Naive thymus-derived CD4-positive, alpha-beta T cell (primary cell): ENCODE data around the gene LARGE1. TPM values are rescaled to one million over a fixed set of nuclear protein-coding genes. Genes with fewer than 3 reads are reported as not detected.

Experiments
- ATAC-seq: fragments of 150-1000 bp; cut with Tn5 transposase; 2 replicates; pipeline ENCODE4 v1.10.0; 2021; ENCODE audit warnings: mild to moderate bottlenecking, moderate library complexity
- CTCF ChIA-PET: fragments of 350-600 bp; sonication (Branson Sonifier 250); formaldehyde crosslinking; loops from one replicate; lab custom pipeline; 2021; ENCODE audit warnings: antibody characterized with exemption; lab: Charles Lee
- POLR2A ChIA-PET: fragments of 350-600 bp; sonication (Branson Sonifier 250); formaldehyde crosslinking; loops from one replicate; lab custom pipeline; 2021; ENCODE audit warnings: antibody characterized with exemption, inconsistent platforms; lab: Charles Lee
- DNase-seq, 9 donors: peaks; one replicate each; pipeline versions ENCODE4 v3.0.0 to v3.0.0-alpha.2; 2020 to 2022; ENCODE audit warnings: mixed read lengths in 1 of 9
- H3K27ac ChIP-seq: one replicate; pipeline ENCODE4 v1.7.0; 2013; ENCODE audit warnings: mild to moderate bottlenecking, low read depth, low read length, moderate library complexity
- H3K27me3 ChIP-seq, 2 donors: one replicate each; pipeline ENCODE4 v1.7.0; 2013; ENCODE audit warnings: low read length in 2 of 2, mild to moderate bottlenecking in 2 of 2, moderate library complexity in 2 of 2; ENCODE audit not compliant: control insufficient read depth in 2 of 2, insufficient read depth in 2 of 2
- H3K36me3 ChIP-seq, 3 experiments: 1 replicate in 2 of 3; 2 replicates in 1 of 3; pipeline ENCODE4 v1.7.0; 2013; ENCODE audit warnings: low read length in 3 of 3, mild to moderate bottlenecking in 3 of 3, moderate library complexity in 1 of 3; ENCODE audit not compliant: insufficient read depth in 3 of 3, control insufficient read depth in 2 of 3
- H3K4me1 ChIP-seq, 2 donors: one replicate each; pipeline ENCODE4 v1.7.0; 2013; ENCODE audit warnings: low read length in 2 of 2, mild to moderate bottlenecking in 2 of 2, moderate library complexity in 1 of 2; ENCODE audit not compliant: control insufficient read depth in 2 of 2, insufficient read depth in 2 of 2
- H3K4me3 ChIP-seq: 2 replicates; pipeline ENCODE4 v1.7.0; 2013; ENCODE audit warnings: mild to moderate bottlenecking, low read length
- H3K9me3 ChIP-seq, 3 experiments: 1 replicate in 2 of 3; 2 replicates in 1 of 3; pipeline ENCODE4 v1.7.0; 2013; ENCODE audit warnings: low read length in 3 of 3; ENCODE audit not compliant: control insufficient read depth in 2 of 3
- H3K27ac Mint-ChIP-seq, 9 donors: one replicate each; pipeline ENCODE4 v1.8.0; 2020 to 2022; ENCODE audit warnings: mixed read lengths in 9 of 9, mild to moderate bottlenecking in 8 of 9, moderate library complexity in 5 of 9, inconsistent platforms in 2 of 9
- H3K27me3 Mint-ChIP-seq, 5 donors: one replicate each; pipeline ENCODE4 v1.8.0; 2021 to 2022; ENCODE audit warnings: mixed read lengths in 5 of 5, mild to moderate bottlenecking in 1 of 5
- H3K36me3 Mint-ChIP-seq, 5 donors: one replicate each; pipeline ENCODE4 v1.8.0; 2020 to 2022; ENCODE audit warnings: mixed read lengths in 5 of 5, mild to moderate bottlenecking in 3 of 5, inconsistent platforms in 1 of 5
- H3K4me1 Mint-ChIP-seq, 7 donors: one replicate each; pipeline ENCODE4 v1.8.0; 2020 to 2022; ENCODE audit warnings: mixed read lengths in 7 of 7, mild to moderate bottlenecking in 3 of 7, inconsistent platforms in 1 of 7
- H3K4me3 Mint-ChIP-seq, 10 donors: one replicate each; pipeline ENCODE4 v1.8.0; 2020 to 2022; ENCODE audit warnings: mild to moderate bottlenecking in 10 of 10, mixed read lengths in 10 of 10, moderate library complexity in 6 of 10, inconsistent platforms in 2 of 10
- H3K9me3 Mint-ChIP-seq, 11 donors: one replicate each; pipeline ENCODE4 v1.8.0; 2020 to 2022; ENCODE audit warnings: mixed read lengths in 11 of 11, mild to moderate bottlenecking in 4 of 11, inconsistent platforms in 1 of 11, moderate library complexity in 1 of 11
- intact Hi-C, 2 donors: fragments of 100-400 bp; cut with micrococcal nuclease; formaldehyde crosslinking; loops; one replicate each; pipeline ENCODE4 v1.15.1; 2023
- polyA plus RNA-seq, 2 donors: library from polyadenylated mRNA; unstranded; fragments of 300-500 nt; fragmentation: Illumina TruSeq; gene quantifications; one replicate each; pipeline ENCODE4 v1.2.3, GENCODE V29; 2021
- total RNA-seq, 6 experiments: library from RNA in 5 of 6; stranded (reverse) in 5 of 6; gene quantifications; 1 replicate in 5 of 6; 2 replicates in 1 of 6; pipeline ENCODE4 v1.2.3 and lab custom pipeline; 2021 to 2026

The LARGE1 gene
- total and polyA plus RNA-seq, 7 experiments from 2014 or later, result 2.3 to 4.8 (median 3.0) TPM; not detected in 3

DNA sequence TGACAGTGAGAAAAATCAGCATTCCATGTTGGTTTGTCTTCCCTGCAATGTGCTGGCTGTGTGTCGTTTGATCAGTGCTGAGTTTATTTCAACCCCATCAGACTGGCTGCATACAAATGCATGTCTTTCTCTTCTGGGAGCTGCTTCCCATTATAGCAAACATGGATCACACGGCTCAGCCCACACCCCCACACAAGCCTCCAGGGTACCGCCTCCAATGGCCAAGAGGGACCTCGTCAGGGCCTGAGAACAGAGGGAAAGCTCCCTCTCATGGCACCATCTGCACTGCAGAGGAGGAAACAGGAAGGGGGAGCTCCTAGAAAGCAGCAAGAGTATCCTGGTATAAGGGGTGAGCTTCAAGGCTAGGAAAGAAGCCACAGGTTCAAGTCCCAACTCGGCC lies 214.2 kb downstream of the LARGE1 start:
- H3K4me1 Mint-ChIP-seq, result no peaks in the 10 kb centered on the region
- no peak overlapping the region for H3K4me3 Mint-ChIP-seq
- H3K9me3 Mint-ChIP-seq, result peaks cover 1 to 32% (median 13%) of the 10 kb centered on the region in 11 donors
- no peaks in the 10 kb centered on the region for H3K27me3 ChIP-seq
- H3K4me1 ChIP-seq, result no peaks in the 10 kb centered on the region
- ChIA-PET CTCF (no interaction called here), POLR2A (no interaction called here)
- H3K36me3 Mint-ChIP-seq, result peaks cover 0 to 3% (median 0%) of the 10 kb centered on the region in 5 donors
- no peak overlapping the region for H3K27ac ChIP-seq
- ATAC-seq (no peak), DNase-seq (no peak)
- no peak overlapping the region for H3K27ac Mint-ChIP-seq
- peaks cover 0 to 7% (median 0%) of the 10 kb centered on the region in 5 donors for H3K27me3 Mint-ChIP-seq
- no peaks in the 10 kb centered on the region for H3K36me3 ChIP-seq
- no peaks in the 10 kb centered on the region for H3K9me3 ChIP-seq
- intact Hi-C loops, result no loop called here
- H3K4me3 ChIP-seq, result no peak overlapping the region

DNA sequence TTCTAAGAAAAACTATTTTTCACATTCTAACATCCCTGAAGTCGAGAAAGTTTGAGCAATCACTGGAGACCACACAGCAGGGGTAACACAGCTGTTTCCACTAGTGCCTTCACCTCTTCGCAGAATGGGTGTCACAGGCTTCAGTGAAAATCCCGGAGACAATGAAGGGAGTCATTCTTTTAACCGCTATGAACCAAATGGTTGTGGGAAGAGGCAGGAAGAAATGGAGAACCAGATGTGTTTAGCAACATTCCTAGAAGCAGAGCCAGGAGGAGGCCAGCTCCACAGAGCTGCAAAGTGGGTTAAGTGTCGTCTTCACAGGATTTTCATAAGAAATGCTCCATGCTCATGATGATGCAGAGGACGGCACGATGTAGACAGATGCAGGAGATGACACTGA lies 221.1 kb downstream of the LARGE1 start:
- peaks cover 0 to 7% (median 0%) of the 10 kb centered on the region in 5 donors for H3K36me3 Mint-ChIP-seq

DNA sequence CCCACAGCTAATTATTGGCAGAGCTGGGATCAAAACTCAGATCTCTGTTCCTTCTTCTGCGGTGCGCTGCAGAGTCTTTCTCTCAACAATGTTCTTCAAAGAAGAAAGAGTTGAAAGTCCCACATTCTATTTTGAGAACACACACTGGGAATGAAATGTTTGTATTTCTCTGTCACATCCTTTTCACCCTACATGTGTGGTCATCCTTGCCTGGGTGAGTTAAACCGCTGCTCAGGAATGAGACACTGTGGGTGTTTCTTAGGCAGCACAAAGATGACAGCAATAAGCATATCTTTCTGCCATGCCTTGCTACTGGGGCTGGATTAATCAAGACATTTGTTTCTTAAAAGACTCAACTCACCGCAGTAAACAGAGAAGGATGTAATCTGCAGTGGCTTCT lies 222.6 kb downstream of the LARGE1 start:
- Histone ChIP-seq H3K4me1 (no peaks in the 10 kb centered on the region), H3K9me3 (peaks cover 0 to 4% (median 0%) of the 10 kb centered on the region in 3 experiments), H3K4me3 (no peak overlapping the region), H3K27me3 (no peaks in the 10 kb centered on the region), H3K36me3 (no peaks in the 10 kb centered on the region), H3K27ac (no peak overlapping the region)
- peaks cover 0 to 13% (median 0%) of the 10 kb centered on the region in 5 donors for H3K27me3 Mint-ChIP-seq
- no peak overlapping the region for H3K27ac Mint-ChIP-seq
- H3K4me3 Mint-ChIP-seq, result no peak overlapping the region
- ATAC-seq, result no peak
- ChIA-PET POLR2A (no interaction called here), CTCF (interaction anchor here (0.6 kb wide), 1 partner anchor 21 kb away, joined by 5 read pairs; no protein-coding TSS in a partner anchor)
- H3K4me1 Mint-ChIP-seq, result no peaks in the 10 kb centered on the region
- peaks cover 3 to 18% (median 8%) of the 10 kb centered on the region in 11 donors for H3K9me3 Mint-ChIP-seq
- intact Hi-C loops, result no loop called here
- H3K36me3 Mint-ChIP-seq, result peaks cover 0 to 4% (median 0%) of the 10 kb centered on the region in 5 donors
- no peak for DNase-seq

More for the DNA sequence above, 221.1 kb downstream of the LARGE1 start:
- no peak overlapping the region for H3K4me3 Mint-ChIP-seq
- peaks cover 0 to 13% (median 0%) of the 10 kb centered on the region in 5 donors for H3K27me3 Mint-ChIP-seq
- peaks cover 3 to 22% (median 8%) of the 10 kb centered on the region in 11 donors for H3K9me3 Mint-ChIP-seq
- H3K4me1 ChIP-seq, result no peaks in the 10 kb centered on the region
- ChIA-PET CTCF (no interaction called here), POLR2A (no interaction called here)
- H3K27me3 ChIP-seq, result no peaks in the 10 kb centered on the region
- DNase-seq (no peak), ATAC-seq (no peak)
- no peak overlapping the region for H3K4me3 ChIP-seq
- H3K9me3 ChIP-seq, result peaks cover 0 to 4% (median 0%) of the 10 kb centered on the region in 3 experiments
- no peak overlapping the region for H3K27ac Mint-ChIP-seq
- intact Hi-C loops, result no loop called here
- H3K36me3 ChIP-seq, result no peaks in the 10 kb centered on the region
- H3K27ac ChIP-seq, result no peak overlapping the region
- no peaks in the 10 kb centered on the region for H3K4me1 Mint-ChIP-seq

DNA sequence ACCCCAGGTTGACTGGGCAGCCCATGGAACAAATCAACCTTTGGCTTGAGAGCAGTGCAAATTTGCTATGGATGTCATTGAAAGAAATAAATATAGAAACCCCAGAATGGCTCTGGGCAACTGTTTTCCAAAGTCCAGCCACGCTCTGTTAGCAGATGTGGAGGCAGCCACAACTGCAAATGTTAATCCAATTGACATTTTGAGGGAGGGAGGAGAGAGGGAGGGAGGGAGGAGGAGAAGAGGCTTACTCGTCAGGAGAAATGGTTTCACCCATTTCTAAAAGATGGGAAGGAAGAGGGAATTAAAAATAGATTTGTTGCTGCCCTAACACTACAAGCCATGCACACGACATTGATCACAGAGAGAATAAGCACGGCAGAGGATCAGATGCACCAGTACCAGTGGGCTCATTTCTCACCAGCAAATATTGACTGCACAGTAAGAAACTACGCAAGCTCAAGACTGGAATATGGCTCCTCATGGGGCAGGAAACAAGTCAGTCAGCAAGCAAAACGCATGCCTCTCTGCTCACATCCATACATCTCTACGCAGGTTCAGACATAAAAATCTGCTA lies 229.1 kb downstream of the LARGE1 start:
- ATAC-seq (no peak), DNase-seq (no peak)
- ChIA-PET CTCF (interaction anchor here (0.6 kb wide), 1 partner anchor 413 kb away, joined by 4 read pairs; no protein-coding TSS in a partner anchor), POLR2A (no interaction called here)
- H3K4me3 Mint-ChIP-seq, result no peak overlapping the region
- no peaks in the 10 kb centered on the region for H3K9me3 ChIP-seq
- H3K27ac ChIP-seq, result no peak overlapping the region
- H3K4me1 Mint-ChIP-seq, result no peaks in the 10 kb centered on the region
- peaks cover 0 to 35% (median 10%) of the 10 kb centered on the region in 11 donors for H3K9me3 Mint-ChIP-seq
- H3K4me3 ChIP-seq, result no peak overlapping the region
- no peaks in the 10 kb centered on the region for H3K4me1 ChIP-seq
- H3K27me3 Mint-ChIP-seq, result peaks cover 0 to 8% (median 0%) of the 10 kb centered on the region in 5 donors
- no peak overlapping the region for H3K27ac Mint-ChIP-seq
- intact Hi-C loops, result no loop called here
- no peaks in the 10 kb centered on the region for H3K27me3 ChIP-seq
- no peaks in the 10 kb centered on the region for H3K36me3 ChIP-seq
- H3K36me3 Mint-ChIP-seq, result no peaks in the 10 kb centered on the region

DNA sequence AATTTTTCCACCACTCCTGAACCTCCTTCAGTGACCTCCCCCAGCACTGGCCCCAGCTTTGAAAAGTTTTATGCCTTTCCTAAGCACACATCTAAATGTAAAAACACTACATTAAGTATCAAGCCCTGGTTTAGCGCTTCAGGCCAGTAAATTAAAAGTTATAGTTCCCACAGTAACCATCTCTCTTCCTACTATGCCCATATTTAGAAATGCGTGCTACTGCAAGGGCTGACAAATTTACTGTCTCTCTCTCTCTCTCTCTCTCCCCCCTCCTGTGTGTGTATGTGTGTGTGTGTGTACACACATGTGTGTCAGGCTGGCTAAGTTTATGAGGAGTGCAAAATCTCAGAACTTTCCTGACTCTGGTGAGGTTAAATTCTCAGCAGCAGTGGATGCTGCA lies 231.4 kb downstream of the LARGE1 start:
- CTCF ChIA-PET, result no interaction called here
- ATAC-seq, result no peak
- intact Hi-C loops, result no loop called here

DNA sequence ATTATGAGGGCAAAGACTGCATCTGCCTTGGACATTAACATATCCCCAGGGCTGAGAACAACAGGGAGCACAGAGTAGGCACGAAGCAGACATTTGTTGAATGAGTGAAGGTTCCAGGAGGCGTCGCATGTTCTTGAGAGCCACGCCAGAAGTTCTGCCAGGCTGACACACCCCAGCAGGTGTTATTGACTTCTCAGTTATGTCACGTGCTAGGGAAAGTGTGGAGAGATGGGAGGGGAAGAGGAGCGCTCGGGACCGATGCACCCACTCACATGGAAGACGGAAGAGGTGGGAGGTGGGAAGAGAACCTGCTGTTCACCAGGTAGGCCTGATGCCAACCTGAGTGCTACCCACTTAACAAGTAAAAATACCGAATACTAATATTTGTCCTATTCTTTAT lies 232.8 kb downstream of the LARGE1 start:
- peaks cover 0 to 8% (median 0%) of the 10 kb centered on the region in 5 donors for H3K27me3 Mint-ChIP-seq
- POLR2A ChIA-PET, result no interaction called here
- peaks cover 0 to 34% (median 8%) of the 10 kb centered on the region in 11 donors for H3K9me3 Mint-ChIP-seq
- Histone ChIP-seq H3K36me3 (no peaks in the 10 kb centered on the region), H3K27ac (no peak overlapping the region), H3K9me3 (no peaks in the 10 kb centered on the region), H3K27me3 (no peaks in the 10 kb centered on the region), H3K4me1 (no peaks in the 10 kb centered on the region), H3K4me3 (no peak overlapping the region)
- no peak overlapping the region for H3K27ac Mint-ChIP-seq
- no peak for ATAC-seq
- H3K4me1 Mint-ChIP-seq, result no peaks in the 10 kb centered on the region
- no peaks in the 10 kb centered on the region for H3K36me3 Mint-ChIP-seq
- CTCF ChIA-PET, result interaction anchor here (0.5 kb wide), 1 partner anchor 84 kb away, joined by 3 read pairs; no protein-coding TSS in a partner anchor
- DNase-seq, result no peak
- no peak overlapping the region for H3K4me3 Mint-ChIP-seq
- intact Hi-C loops, result no loop called here

More for the DNA sequence above, 231.4 kb downstream of the LARGE1 start:
- peaks cover 0 to 8% (median 0%) of the 10 kb centered on the region in 5 donors for H3K27me3 Mint-ChIP-seq
- H3K4me1 Mint-ChIP-seq, result no peaks in the 10 kb centered on the region
- DNase-seq, result no peak
- Histone ChIP-seq H3K27me3 (no peaks in the 10 kb centered on the region), H3K4me3 (no peak overlapping the region), H3K4me1 (no peaks in the 10 kb centered on the region), H3K9me3 (no peaks in the 10 kb centered on the region), H3K27ac (no peak overlapping the region), H3K36me3 (no peaks in the 10 kb centered on the region)
- H3K9me3 Mint-ChIP-seq, result peaks cover 0 to 34% (median 10%) of the 10 kb centered on the region in 11 donors
- H3K4me3 Mint-ChIP-seq, result no peak overlapping the region
- H3K27ac Mint-ChIP-seq, result no peak overlapping the region
- no peaks in the 10 kb centered on the region for H3K36me3 Mint-ChIP-seq
- POLR2A ChIA-PET, result no interaction called here

DNA sequence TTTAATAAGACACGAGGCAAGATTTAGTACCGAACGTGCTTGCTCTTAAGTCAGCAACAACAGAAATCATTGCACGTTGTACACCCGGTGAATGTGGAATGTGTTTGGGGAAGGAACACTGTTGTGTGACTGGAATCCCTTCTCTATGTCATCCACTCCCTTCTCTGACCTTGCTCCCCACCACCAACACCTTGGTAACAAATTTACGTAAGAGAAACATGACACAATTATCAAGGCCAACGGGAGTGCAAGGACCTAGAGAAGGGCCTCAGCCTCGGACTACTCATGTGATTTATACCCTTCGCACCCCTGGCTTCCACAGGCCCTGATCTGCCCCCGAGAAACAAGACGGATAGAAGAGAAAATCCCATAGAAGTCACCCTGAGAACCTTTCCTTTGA lies 236.2 kb downstream of the LARGE1 start:
- H3K27ac Mint-ChIP-seq, result no peak overlapping the region
- H3K27me3 Mint-ChIP-seq, result peaks cover 0 to 6% (median 0%) of the 10 kb centered on the region in 5 donors
- no peaks in the 10 kb centered on the region for H3K9me3 ChIP-seq

More for the DNA sequence above, 236.2 kb downstream of the LARGE1 start:
- no peak overlapping the region for H3K4me3 Mint-ChIP-seq
- DNase-seq, result no peak
- no peak overlapping the region for H3K4me3 ChIP-seq
- no peak for ATAC-seq
- H3K4me1 Mint-ChIP-seq, result no peaks in the 10 kb centered on the region
- no peak overlapping the region for H3K27ac ChIP-seq
- CTCF ChIA-PET, result no interaction called here
- H3K36me3 Mint-ChIP-seq, result no peaks in the 10 kb centered on the region
- no peaks in the 10 kb centered on the region for H3K4me1 ChIP-seq
- intact Hi-C loops, result no loop called here
- no peaks in the 10 kb centered on the region for H3K36me3 ChIP-seq
- H3K27me3 ChIP-seq, result no peaks in the 10 kb centered on the region
- POLR2A ChIA-PET, result no interaction called here
- peaks cover 0 to 30% (median 6%) of the 10 kb centered on the region in 11 donors for H3K9me3 Mint-ChIP-seq
